Loucy (cell line): ENCODE results near the gene RNF130.

Experiments used
- EZH2phosphoT487 ChIP-seq: fragments of 200-600 bp; IDR thresholded peaks from 2 replicates; pipeline ENCODE4 v1.6.1; 2018; ENCODE audit warnings: antibody characterized with exemption, mild to moderate bottlenecking, moderate library complexity, borderline replicate concordance
- TF ChIP-seq, protein P1 (sequence below): fragments of 200-600 bp; sonication (generic); conservative IDR thresholded peaks from 2 replicates; pipeline ENCODE4 v1.5.1; 2014; ENCODE audit warnings: mild to moderate bottlenecking, antibody characterized with exemption, low read length

DNA sequence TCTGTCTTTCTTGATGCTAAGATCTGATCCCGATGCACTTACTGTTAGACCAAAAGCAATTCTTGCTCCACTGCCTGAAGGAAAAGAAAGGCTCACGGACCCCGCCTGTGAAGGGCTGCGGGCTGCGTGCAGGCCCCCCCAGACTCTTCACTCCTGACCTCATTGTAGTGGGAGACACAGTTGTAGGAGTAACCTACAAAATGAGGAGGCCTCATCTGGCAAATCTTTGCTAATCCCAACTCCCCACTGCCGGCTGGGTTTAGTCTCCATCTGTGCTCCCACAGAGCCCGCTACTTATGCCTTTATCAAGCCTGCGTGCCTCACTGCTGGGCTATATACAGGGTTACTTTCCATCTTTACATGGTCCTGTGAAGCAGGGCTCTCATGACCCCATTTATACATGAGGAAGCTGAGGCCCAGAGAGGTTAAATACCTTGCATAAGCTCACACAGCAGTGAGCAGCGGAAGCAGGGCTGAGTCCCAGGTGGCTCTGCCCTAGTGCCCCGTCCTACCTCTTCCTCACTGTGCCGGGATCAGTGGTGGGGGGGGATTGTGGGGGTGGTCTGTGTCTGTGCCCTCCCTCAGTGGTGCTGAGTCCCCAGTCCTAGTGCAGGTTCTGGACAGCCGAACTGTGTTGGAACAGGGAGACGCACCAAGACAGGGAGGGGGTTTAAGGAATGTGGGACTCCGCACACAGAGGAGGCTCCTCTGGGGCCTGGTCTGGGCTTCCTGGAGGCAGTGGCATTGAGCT is 43.9 kb upstream of the RNF130 start:
- TF ChIP-seq, protein P1, sequence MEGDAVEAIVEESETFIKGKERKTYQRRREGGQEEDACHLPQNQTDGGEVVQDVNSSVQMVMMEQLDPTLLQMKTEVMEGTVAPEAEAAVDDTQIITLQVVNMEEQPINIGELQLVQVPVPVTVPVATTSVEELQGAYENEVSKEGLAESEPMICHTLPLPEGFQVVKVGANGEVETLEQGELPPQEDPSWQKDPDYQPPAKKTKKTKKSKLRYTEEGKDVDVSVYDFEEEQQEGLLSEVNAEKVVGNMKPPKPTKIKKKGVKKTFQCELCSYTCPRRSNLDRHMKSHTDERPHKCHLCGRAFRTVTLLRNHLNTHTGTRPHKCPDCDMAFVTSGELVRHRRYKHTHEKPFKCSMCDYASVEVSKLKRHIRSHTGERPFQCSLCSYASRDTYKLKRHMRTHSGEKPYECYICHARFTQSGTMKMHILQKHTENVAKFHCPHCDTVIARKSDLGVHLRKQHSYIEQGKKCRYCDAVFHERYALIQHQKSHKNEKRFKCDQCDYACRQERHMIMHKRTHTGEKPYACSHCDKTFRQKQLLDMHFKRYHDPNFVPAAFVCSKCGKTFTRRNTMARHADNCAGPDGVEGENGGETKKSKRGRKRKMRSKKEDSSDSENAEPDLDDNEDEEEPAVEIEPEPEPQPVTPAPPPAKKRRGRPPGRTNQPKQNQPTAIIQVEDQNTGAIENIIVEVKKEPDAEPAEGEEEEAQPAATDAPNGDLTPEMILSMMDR, result no peak
- no peak for TF ChIP-seq EZH2phosphoT487
